Uterus (tissue), 4 donors: Measurements from ENCODE around the gene IFI16. TPM values are rescaled to one million over a fixed set of nuclear protein-coding genes. Genes with fewer than 3 reads are reported as not detected.
"Not testable (repeated sequence)": the region's sequence is repeated elsewhere in the genome, so short reads cannot be mapped to it uniquely, and the experiment has no call there.

Experiments
- DNase-seq, 2 donors: peaks; one replicate each; pipeline ENCODE4 v3.0.0-alpha.2; 2019 to 2020
- H3K27ac ChIP-seq, 2 donors: fragments of 200-600 bp; sonication (generic); 1 replicate in 1 of 2; 2 replicates in 1 of 2; pipeline ENCODE4 v1.5.1; 2016 to 2018
- H3K27me3 ChIP-seq, 2 donors: fragments of 200-600 bp; sonication (generic); one replicate each; pipeline ENCODE4 v1.5.1; 2018 to 2019; ENCODE audit warnings: control low read depth in 1 of 2
- H3K36me3 ChIP-seq, 2 donors: fragments of 200-600 bp; sonication (generic); one replicate each; pipeline ENCODE4 v1.5.1; 2019; ENCODE audit warnings: control low read depth in 1 of 2
- H3K4me1 ChIP-seq, 2 donors: fragments of 200-600 bp; sonication (generic); one replicate each; pipeline ENCODE4 v1.5.1; 2018 to 2019; ENCODE audit warnings: control low read depth in 1 of 2
- H3K4me3 ChIP-seq, 2 donors: fragments of 200-600 bp; sonication (generic); 1 replicate in 1 of 2; 2 replicates in 1 of 2; pipeline ENCODE4 v1.5.1; 2018 to 2019; ENCODE audit warnings: mild to moderate bottlenecking in 1 of 2
- H3K9me3 ChIP-seq, 2 donors: fragments of 200-600 bp; sonication (generic); one replicate each; pipeline ENCODE4 v1.5.1; 2019; ENCODE audit warnings: control low read depth in 1 of 2
- POLR2A ChIP-seq, 2 donors: fragments of 450-650 bp; IDR thresholded peaks; one replicate each; pipeline ENCODE4 v1.6.1; 2016; ENCODE audit warnings: antibody characterized with exemption in 2 of 2, mild to moderate bottlenecking in 1 of 2, moderate library complexity in 1 of 2
- intact Hi-C: fragments of 100-400 bp; cut with DNase I; formaldehyde crosslinking; loops from one replicate; pipeline ENCODE4 v1.15.1; 2023; ENCODE audit warnings: low total_unique reads
- total RNA-seq, 4 donors: library from RNA; depleted of rRNA in 3 of 4; stranded (reverse); fragments of >200 nt in 3 of 4; gene quantifications; one replicate each; pipeline versions ENCODE4 v1.1.0 to v1.2.4, GENCODE V29; 2014 to 2023
- TF ChIP-seq, protein P1 (sequence below), 4 experiments: fragments of 200-600 bp in 2 of 4; fragments of 450-650 bp in 2 of 4; sonication (generic) in 2 of 4; IDR thresholded peaks; one replicate each; pipeline ENCODE4 v1.5.1; 2016 to 2019; ENCODE audit warnings: antibody characterized with exemption in 4 of 4, mild to moderate bottlenecking in 2 of 4, moderate library complexity in 1 of 4
- donor health status: DM: yes; HTN: yes; CAD: no.

Gene IFI16
- total RNA-seq, 4 donors from 2014 or later: 41.9 to 114 (median 59.8) TPM

DNA sequence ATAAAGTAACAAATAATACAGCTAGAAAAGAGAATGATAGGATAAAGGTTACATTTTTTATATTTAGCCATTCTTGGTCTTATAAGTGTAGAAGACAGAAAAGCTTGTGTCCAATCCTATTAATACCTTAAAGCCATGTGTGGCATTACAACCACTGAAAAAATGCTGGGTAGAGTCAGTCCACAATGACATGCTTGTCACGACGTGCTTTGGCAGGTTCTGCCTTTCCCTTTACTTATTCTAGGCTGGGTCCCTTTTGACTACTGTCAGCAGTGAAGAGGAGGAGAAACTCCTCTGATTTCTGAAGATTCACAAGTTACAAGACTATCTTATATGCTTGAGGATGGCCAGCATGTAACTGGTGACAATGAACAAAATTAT is 81.5 kb downstream of the IFI16 start:
- Histone ChIP-seq H3K4me3 (no peak overlapping the region), H3K4me1 (no peaks in the 10 kb centered on the region), H3K27me3 (no peaks in the 10 kb centered on the region), H3K27ac (no peak overlapping the region), H3K9me3 (no peaks in the 10 kb centered on the region), H3K36me3 (no peaks in the 10 kb centered on the region)
- no peak for DNase-seq
- intact Hi-C loops: no loop called here
- TF ChIP-seq POLR2A (IDR thresholded peaks at IDR 0.05): no peak
- TF ChIP-seq, protein P1, sequence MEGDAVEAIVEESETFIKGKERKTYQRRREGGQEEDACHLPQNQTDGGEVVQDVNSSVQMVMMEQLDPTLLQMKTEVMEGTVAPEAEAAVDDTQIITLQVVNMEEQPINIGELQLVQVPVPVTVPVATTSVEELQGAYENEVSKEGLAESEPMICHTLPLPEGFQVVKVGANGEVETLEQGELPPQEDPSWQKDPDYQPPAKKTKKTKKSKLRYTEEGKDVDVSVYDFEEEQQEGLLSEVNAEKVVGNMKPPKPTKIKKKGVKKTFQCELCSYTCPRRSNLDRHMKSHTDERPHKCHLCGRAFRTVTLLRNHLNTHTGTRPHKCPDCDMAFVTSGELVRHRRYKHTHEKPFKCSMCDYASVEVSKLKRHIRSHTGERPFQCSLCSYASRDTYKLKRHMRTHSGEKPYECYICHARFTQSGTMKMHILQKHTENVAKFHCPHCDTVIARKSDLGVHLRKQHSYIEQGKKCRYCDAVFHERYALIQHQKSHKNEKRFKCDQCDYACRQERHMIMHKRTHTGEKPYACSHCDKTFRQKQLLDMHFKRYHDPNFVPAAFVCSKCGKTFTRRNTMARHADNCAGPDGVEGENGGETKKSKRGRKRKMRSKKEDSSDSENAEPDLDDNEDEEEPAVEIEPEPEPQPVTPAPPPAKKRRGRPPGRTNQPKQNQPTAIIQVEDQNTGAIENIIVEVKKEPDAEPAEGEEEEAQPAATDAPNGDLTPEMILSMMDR (IDR thresholded peaks at IDR 0.05): no peak

GRCh38 chr1:159091607-159092031 is 81.9 kb downstream of the IFI16 start:
- Histone ChIP-seq H3K4me3 (no peak overlapping the region), H3K36me3 (no peaks in the 10 kb centered on the region), H3K27ac (no peak overlapping the region), H3K27me3 (no peaks in the 10 kb centered on the region), H3K4me1 (no peaks in the 10 kb centered on the region), H3K9me3 (no peaks in the 10 kb centered on the region)
- DNase-seq: no peak
- TF ChIP-seq POLR2A (IDR thresholded peaks at IDR 0.05): no peak
- TF ChIP-seq, protein P1 (IDR thresholded peaks at IDR 0.05): no peak
- intact Hi-C loops: no loop called here

DNA sequence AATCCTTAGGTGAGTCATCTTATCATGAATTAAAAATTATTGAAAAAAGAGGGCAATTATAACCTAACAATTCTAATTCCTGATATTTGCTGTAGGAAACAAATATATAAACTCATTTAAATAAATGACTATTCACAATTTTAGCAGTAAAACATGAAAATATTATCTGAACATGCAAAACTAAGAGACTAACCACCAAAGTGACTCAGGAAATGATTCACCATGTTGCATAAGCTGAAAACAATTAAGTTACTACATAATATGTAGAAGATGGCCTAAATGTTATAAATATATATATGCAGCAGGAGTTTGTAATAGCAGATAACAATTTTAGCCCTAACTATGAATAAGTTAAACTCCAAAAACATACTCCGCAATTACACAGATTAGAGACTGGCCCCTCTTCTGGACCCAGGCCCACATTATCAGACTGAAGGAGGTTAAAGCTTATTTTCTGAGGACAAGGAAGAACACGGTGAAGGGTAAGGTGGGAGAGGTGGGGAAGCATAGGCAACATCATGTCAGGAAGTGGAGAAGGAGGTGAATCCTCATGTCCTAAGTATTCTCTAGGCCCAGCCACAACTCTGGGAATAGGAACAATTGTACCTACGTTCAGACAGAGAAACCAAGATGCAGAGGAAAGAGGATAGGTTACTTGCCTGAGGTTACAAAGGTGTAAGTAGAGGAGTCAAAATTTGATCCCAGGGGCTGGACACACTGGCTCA is 82.5 kb downstream of the IFI16 start:
- Histone ChIP-seq H3K4me1 (no peaks in the 10 kb centered on the region), H3K36me3 (no peaks in the 10 kb centered on the region), H3K9me3 (no peaks in the 10 kb centered on the region), H3K27me3 (no peaks in the 10 kb centered on the region), H3K27ac (no peak overlapping the region), H3K4me3 (no peak overlapping the region)
- intact Hi-C loops: no loop called here
- no peak for DNase-seq
- no peak for TF ChIP-seq POLR2A (IDR thresholded peaks at IDR 0.05)
- TF ChIP-seq, protein P1 (IDR thresholded peaks at IDR 0.05): no peak

GRCh38 chr1:159098596-159098995 is 88.9 kb downstream of the IFI16 start:
- Histone ChIP-seq H3K9me3 (no peaks in the 10 kb centered on the region), H3K4me1 (no peaks in the 10 kb centered on the region), H3K27me3 (no peaks in the 10 kb centered on the region), H3K36me3 (no peaks in the 10 kb centered on the region), H3K27ac (no peak overlapping the region), H3K4me3 (no peak overlapping the region)
- intact Hi-C loops: no loop called here
- TF ChIP-seq POLR2A (IDR thresholded peaks at IDR 0.05): no peak
- TF ChIP-seq, protein P1 (IDR thresholded peaks at IDR 0.05): no peak
- DNase-seq: no peak

DNA sequence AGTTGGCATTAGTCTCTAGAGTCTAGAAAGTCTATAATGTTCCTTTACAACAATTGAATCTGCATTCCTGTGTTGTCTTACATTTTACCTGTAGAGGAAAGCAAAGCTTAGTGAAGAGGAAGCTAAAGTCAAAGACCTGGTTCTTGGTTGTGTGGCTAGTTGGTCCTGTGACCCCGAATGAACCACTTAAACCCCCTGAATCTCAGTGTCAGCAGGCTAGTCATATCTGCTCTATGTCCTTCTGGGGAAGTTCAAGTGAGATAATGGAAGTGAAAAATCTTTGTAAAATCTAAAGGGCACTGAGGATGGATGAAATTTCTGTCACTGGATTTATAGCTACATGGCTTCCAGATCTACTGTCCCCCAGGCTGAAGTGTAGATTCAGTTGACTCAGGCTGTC is 90.9 kb downstream of the IFI16 start:
- TF ChIP-seq, protein P1 (IDR thresholded peaks at IDR 0.05): no peak
- TF ChIP-seq POLR2A (IDR thresholded peaks at IDR 0.05): no peak
- intact Hi-C loops: no loop called here
- no peak for DNase-seq
- H3K36me3 ChIP-seq: no peaks in the 10 kb centered on the region
- H3K9me3 ChIP-seq: no peaks in the 10 kb centered on the region
- H3K27me3 ChIP-seq: no peaks in the 10 kb centered on the region
- no peak overlapping the region for H3K27ac ChIP-seq
- no peaks in the 10 kb centered on the region for H3K4me1 ChIP-seq
- H3K4me3 ChIP-seq: no peak overlapping the region

DNA sequence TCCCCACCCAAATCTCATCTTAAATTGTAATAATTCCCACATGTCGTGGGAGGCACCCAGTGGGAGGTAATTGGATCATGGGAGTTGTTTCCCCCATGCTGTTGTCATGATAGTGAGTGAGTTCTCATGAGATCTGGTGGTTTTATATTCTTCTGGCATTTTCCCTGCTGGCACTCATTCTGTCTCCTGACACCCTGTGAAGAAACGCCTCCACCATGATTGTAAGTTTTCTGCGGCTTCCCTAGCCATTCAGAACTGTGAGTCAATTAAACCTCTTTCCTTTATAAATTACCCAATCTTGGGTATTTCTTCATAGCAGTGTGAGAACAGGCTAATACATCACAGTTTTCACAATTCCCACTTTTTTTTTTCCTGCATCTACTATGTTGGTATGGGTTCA is 93.3 kb downstream of the IFI16 start:
- H3K9me3 ChIP-seq, DNase-seq, H3K27me3 ChIP-seq, intact Hi-C loops, H3K4me1 ChIP-seq, H3K4me3 ChIP-seq, H3K27ac ChIP-seq, H3K36me3 ChIP-seq: not testable (repeated sequence)
